Ovary (tissue), 3 donors: ENCODE measurements around the gene PRICKLE4.

Experiments
- CTCF ChIP-seq, 3 donors: fragments of 450-650 bp in 2 of 3; fragments of 200-600 bp in 1 of 3; IDR thresholded peaks; one replicate each; pipeline versions ENCODE4 v1.5.1 to v1.8.0; 2016 to 2022; ENCODE audit warnings: antibody characterized with exemption in 3 of 3, mild to moderate bottlenecking in 1 of 3
- POLR2A ChIP-seq: fragments of 450-650 bp; IDR thresholded peaks from one replicate; pipeline ENCODE4 v1.6.1; 2017; ENCODE audit warnings: antibody characterized with exemption, mild to moderate bottlenecking, moderate library complexity
- donor health status: DM: no; HTN: no; CAD: no.

- TF ChIP-seq CTCF (IDR thresholded peaks at IDR 0.05) (no peak), POLR2A (no peak)
Observed at GRCh38 chr6:41756354-41756753, 24.2 kb upstream of the PRICKLE4 start.
